Adipocyte (in vitro differentiated cells): ENCODE results near the gene FSIP1.

Source experiments
- DNase-seq: peaks from one replicate; pipeline ENCODE4 v3.0.0-alpha.2; 2015; ENCODE audit warnings: low read depth
- H3K27me3 ChIP-seq: replicated peaks from 2 replicates; pipeline ENCODE4 v1.7.0; 2013; ENCODE audit warnings: mild to moderate bottlenecking, low read length, moderate library complexity; ENCODE audit not compliant: control insufficient read depth, insufficient read depth
- H3K36me3 ChIP-seq: 2 replicates; pipeline ENCODE4 v1.7.0; 2013; ENCODE audit warnings: low read length, mild to moderate bottlenecking, moderate library complexity; ENCODE audit not compliant: control insufficient read depth, insufficient read depth, severe bottlenecking
- H3K4me1 ChIP-seq: 2 replicates; pipeline ENCODE4 v1.7.0; 2013; ENCODE audit warnings: mild to moderate bottlenecking, low read length, moderate library complexity; ENCODE audit not compliant: control insufficient read depth, insufficient read depth
- H3K4me3 ChIP-seq: 2 replicates; pipeline ENCODE4 v1.7.0; 2013; ENCODE audit warnings: mild to moderate bottlenecking, low read length, moderate library complexity
- H3K9ac ChIP-seq: 2 replicates; pipeline ENCODE4 v1.7.0; 2013; ENCODE audit warnings: mild to moderate bottlenecking, low read length, moderate library complexity
- H3K9me3 ChIP-seq: 2 replicates; pipeline ENCODE4 v1.7.0; 2013; ENCODE audit warnings: mild to moderate bottlenecking, low read length, moderate library complexity; ENCODE audit not compliant: control insufficient read depth

Gene FSIP1

GRCh38 chr15:39573287-39573686, 209.4 kb downstream of the FSIP1 start:
- Histone ChIP-seq H3K9ac (no peak overlapping the region), H3K9me3 (no peaks in the 10 kb centered on the region), H3K27me3 (no peaks in the 10 kb centered on the region), H3K4me3 (peak overlapping the region; percentile 30), H3K4me1 (peaks cover 28% of the 10 kb centered on the region), H3K36me3 (no peaks in the 10 kb centered on the region)
- no peak for DNase-seq

GRCh38 chr15:39565851-39566250, 216.8 kb downstream of the FSIP1 start:
- Histone ChIP-seq H3K4me1 (peaks cover 10% of the 10 kb centered on the region), H3K9me3 (no peaks in the 10 kb centered on the region), H3K27me3 (no peaks in the 10 kb centered on the region), H3K36me3 (no peaks in the 10 kb centered on the region), H3K4me3 (no peak overlapping the region), H3K9ac (no peak overlapping the region)
- DNase-seq, result no peak

GRCh38 chr15:39564972-39565665, 217.5 kb downstream of the FSIP1 start:
- no peak overlapping the region for H3K4me3 ChIP-seq
- H3K36me3 ChIP-seq, result no peaks in the 10 kb centered on the region
- H3K9ac ChIP-seq, result no peak overlapping the region
- DNase-seq, result no peak
- H3K9me3 ChIP-seq, result no peaks in the 10 kb centered on the region
- no peaks in the 10 kb centered on the region for H3K27me3 ChIP-seq
- peaks cover 10% of the 10 kb centered on the region for H3K4me1 ChIP-seq

GRCh38 chr15:39558421-39558820, 224.2 kb downstream of the FSIP1 start:
- no peak overlapping the region for H3K4me3 ChIP-seq
- no peaks in the 10 kb centered on the region for H3K36me3 ChIP-seq
- no peaks in the 10 kb centered on the region for H3K9me3 ChIP-seq
- H3K9ac ChIP-seq, result no peak overlapping the region
- H3K27me3 ChIP-seq, result no peaks in the 10 kb centered on the region
- peaks cover 2% of the 10 kb centered on the region for H3K4me1 ChIP-seq
- DNase-seq, result no peak

- no peak for DNase-seq
- H3K9me3 ChIP-seq, result no peaks in the 10 kb centered on the region
- no peaks in the 10 kb centered on the region for H3K36me3 ChIP-seq
- peaks cover 15% of the 10 kb centered on the region for H3K4me1 ChIP-seq
- no peak overlapping the region for H3K4me3 ChIP-seq
- no peak overlapping the region for H3K9ac ChIP-seq
- no peaks in the 10 kb centered on the region for H3K27me3 ChIP-seq
These were observed 226.2 kb downstream of the FSIP1 start for GRCh38 chr15:39556461-39556860.

- no peak for DNase-seq
- Histone ChIP-seq H3K36me3 (no peaks in the 10 kb centered on the region), H3K4me1 (peaks cover 15% of the 10 kb centered on the region), H3K27me3 (no peaks in the 10 kb centered on the region), H3K9ac (no peak overlapping the region), H3K9me3 (no peaks in the 10 kb centered on the region), H3K4me3 (no peak overlapping the region)
These were observed 226.8 kb downstream of the FSIP1 start for GRCh38 chr15:39555885-39556284.

GRCh38 chr15:39554746-39555387, 227.8 kb downstream of the FSIP1 start:
- peaks cover 18% of the 10 kb centered on the region for H3K4me1 ChIP-seq
- no peaks in the 10 kb centered on the region for H3K9me3 ChIP-seq
- no peak overlapping the region for H3K4me3 ChIP-seq
- H3K27me3 ChIP-seq, result no peaks in the 10 kb centered on the region
- no peak for DNase-seq
- H3K36me3 ChIP-seq, result no peaks in the 10 kb centered on the region
- H3K9ac ChIP-seq, result no peak overlapping the region

- no peak overlapping the region for H3K9ac ChIP-seq
- peaks cover 18% of the 10 kb centered on the region for H3K4me1 ChIP-seq
- H3K4me3 ChIP-seq, result no peak overlapping the region
- no peaks in the 10 kb centered on the region for H3K9me3 ChIP-seq
- no peaks in the 10 kb centered on the region for H3K27me3 ChIP-seq
- no peak for DNase-seq
- H3K36me3 ChIP-seq, result no peaks in the 10 kb centered on the region
These were observed 228.5 kb downstream of the FSIP1 start for GRCh38 chr15:39553947-39554693.

- Histone ChIP-seq H3K9me3 (no peaks in the 10 kb centered on the region), H3K27me3 (no peaks in the 10 kb centered on the region), H3K36me3 (no peaks in the 10 kb centered on the region), H3K4me3 (no peak overlapping the region), H3K9ac (no peak overlapping the region), H3K4me1 (peaks cover 18% of the 10 kb centered on the region)
- no peak for DNase-seq
These were observed 230.1 kb downstream of the FSIP1 start for GRCh38 chr15:39552556-39552955.

- H3K36me3 ChIP-seq, result no peaks in the 10 kb centered on the region
- H3K4me3 ChIP-seq, result no peak overlapping the region
- DNase-seq, result no peak
- H3K27me3 ChIP-seq, result no peaks in the 10 kb centered on the region
- H3K4me1 ChIP-seq, result peaks cover 18% of the 10 kb centered on the region
- no peak overlapping the region for H3K9ac ChIP-seq
- no peaks in the 10 kb centered on the region for H3K9me3 ChIP-seq
These were observed 231.2 kb downstream of the FSIP1 start for GRCh38 chr15:39551476-39551875.
